ENCODE data around the gene TSC22D2. TPM values are rescaled to one million over a fixed set of nuclear protein-coding genes. Genes with fewer than 3 reads are reported as not detected.
A peak's percentile ranks its signal among the peaks of the same experiment; 100 is the strongest.

The TSC22D2 gene
- total RNA-seq, 2 experiments from 2014 or later, result 12.0 to 20.2 TPM

DNA sequence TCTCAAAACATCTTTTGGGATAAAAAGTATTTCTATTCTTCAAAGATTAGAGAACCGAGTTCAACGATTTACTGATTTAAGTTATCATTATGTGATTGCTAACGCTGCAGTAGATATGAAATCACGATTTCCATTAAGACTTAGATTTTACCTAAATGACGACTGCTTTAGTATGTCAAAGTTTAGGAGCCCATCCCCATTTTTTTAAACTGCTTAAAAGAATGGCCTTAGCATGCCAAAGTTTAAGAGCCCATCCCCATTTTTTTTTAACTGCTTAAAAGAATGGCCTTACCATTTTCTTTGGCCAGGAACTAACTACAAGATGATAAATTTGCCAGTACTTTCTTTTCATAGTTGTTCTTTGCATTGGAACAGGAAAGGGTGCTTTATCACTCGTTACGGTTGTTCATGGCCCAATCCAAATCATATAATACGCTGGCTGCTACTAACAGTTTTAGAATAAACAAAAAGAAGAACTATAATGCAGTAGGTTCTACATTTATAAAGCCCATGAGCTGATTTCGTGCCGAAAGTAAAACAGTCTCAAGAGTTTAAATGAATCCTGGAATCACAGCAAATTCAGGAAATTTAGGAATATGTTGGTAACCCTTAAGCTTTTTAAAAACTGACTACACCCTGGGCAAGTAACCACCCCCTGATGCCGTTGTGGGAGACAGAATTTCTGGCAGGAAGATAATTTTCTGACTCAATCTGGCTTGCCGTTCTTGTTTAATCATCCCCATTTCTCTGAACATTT, 869 bp upstream of the TSC22D2 start:
- Mint-ChIP-seq H3K4me3 (peak overlapping the region; percentile 77), H3K27ac (peak overlapping the region; percentile 100), H3K36me3 (ENCODE audit: low read depth) (peaks cover 13% of the 10 kb centered on the region), H3K4me1 (peaks cover 13% of the 10 kb centered on the region), H3K27me3 (no peaks in the 10 kb centered on the region), H3K9me3 (ENCODE audit: low read depth) (no peaks in the 10 kb centered on the region)
- intact Hi-C loops (cut with DNase I, micrococcal nuclease), result loop anchor here in 1 of 2 experiments (5.0 kb wide), 1 partner anchor 910 kb away; the partner anchor contains the start of gene GPR87
- POLR2A ChIA-PET, result no interaction called here
- CTCF ChIA-PET, result interaction anchor here (0.6 to 2.8 kb wide), 7 partner anchors 8 to 679 kb away, joined by 3 to 17 read pairs (median 3); no protein-coding TSS in a partner anchor
- ATAC-seq (no peak), DNase-seq (peak; percentile 24)

DNA sequence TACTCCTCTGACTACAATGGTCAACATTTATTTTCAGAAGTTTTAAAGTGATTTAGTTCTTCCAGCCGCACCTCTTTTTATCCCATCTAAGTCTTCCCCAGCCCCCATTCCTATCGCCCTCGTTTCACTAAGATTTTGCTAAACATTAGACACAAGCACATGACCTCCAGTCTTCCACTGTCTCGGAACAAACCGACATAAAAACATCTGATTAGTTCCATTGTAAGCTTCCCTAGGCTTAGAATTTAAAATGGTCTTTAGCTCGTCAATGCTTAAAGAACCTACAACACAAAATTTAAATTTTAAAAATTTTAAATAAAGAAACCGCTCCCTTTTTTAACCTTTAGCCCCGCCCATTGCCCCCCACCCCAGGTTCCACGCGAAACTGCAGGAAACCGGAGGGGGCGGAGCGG, 284 bp upstream of the TSC22D2 start:
- CTCF ChIA-PET, result interaction anchor here (0.8 to 2.8 kb wide), 6 partner anchors 11 to 679 kb away, joined by 3 to 17 read pairs (median 6); no protein-coding TSS in a partner anchor

DNA sequence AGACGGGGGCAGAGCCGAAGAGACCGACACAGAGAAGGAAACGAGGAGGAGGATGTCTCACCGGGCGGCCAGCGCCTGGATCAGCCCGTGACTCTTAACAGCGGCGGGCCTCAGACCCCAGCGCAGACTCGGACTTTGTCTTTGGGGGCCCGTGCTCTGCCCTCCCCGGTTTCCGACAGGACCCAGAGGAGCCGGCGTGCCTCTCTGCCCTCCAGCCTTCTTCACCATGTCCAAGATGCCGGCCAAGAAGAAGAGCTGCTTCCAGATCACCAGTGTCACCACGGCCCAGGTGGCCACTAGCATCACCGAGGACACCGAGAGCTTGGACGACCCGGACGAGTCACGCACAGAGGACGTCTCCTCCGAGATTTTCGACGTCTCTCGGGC, 1.0 kb downstream of the TSC22D2 start:
- ChIA-PET POLR2A (interaction anchor here (0.5 to 1.6 kb wide), 11 partner anchors 24 to 675 kb away, joined by 3 to 9 read pairs (median 4); partner anchors contain the start of genes EIF2A, SELENOT and SERP1), CTCF (interaction anchor here (0.6 to 2.6 kb wide), 11 partner anchors 16 to 1794 kb away, joined by 3 to 10 read pairs (median 3); no protein-coding TSS in a partner anchor)
- no peak for DNase-seq
- Mint-ChIP-seq H3K4me3 (peak overlapping the region; percentile 77), H3K36me3 (ENCODE audit: low read depth) (peaks cover 23% of the 10 kb centered on the region), H3K4me1 (peaks cover 27% of the 10 kb centered on the region), H3K27ac (peak overlapping the region; percentile 95), H3K9me3 (ENCODE audit: low read depth) (no peaks in the 10 kb centered on the region), H3K27me3 (no peaks in the 10 kb centered on the region)
- ATAC-seq, result peak; percentile 57
- intact Hi-C loops (cut with DNase I, micrococcal nuclease), result loop anchor here (1.0 to 5.0 kb wide), 4 partner anchors 137 to 908 kb away; partner anchors contain the start of genes EIF2A (in 1 of the 2), GPR87 (in 1 of the 2), SERP1 (in 1 of the 2) and SIAH2 (in 1 of the 2)

More for the DNA sequence above, 284 bp upstream of the TSC22D2 start:
- peak overlapping the region; percentile 77 for H3K4me3 Mint-ChIP-seq
- H3K36me3 Mint-ChIP-seq (ENCODE audit: low read depth), result peaks cover 18% of the 10 kb centered on the region
- POLR2A ChIA-PET, result interaction anchor here (1.4 kb wide), 1 partner anchor 139 kb away, joined by 4 read pairs; the partner anchor contains the start of genes EIF2A and SERP1
- H3K4me1 Mint-ChIP-seq, result peaks cover 18% of the 10 kb centered on the region
- H3K27me3 Mint-ChIP-seq, result no peaks in the 10 kb centered on the region
- H3K9me3 Mint-ChIP-seq (ENCODE audit: low read depth), result no peaks in the 10 kb centered on the region
- intact Hi-C loops (cut with DNase I, micrococcal nuclease), result loop anchor here (1.0 to 5.0 kb wide), 10 partner anchors 23 to 909 kb away; partner anchors contain the start of genes SIAH2 (in 2 of the 2), EIF2A (in 1 of the 2), ERICH6 (in 1 of the 2) and GPR87 (in 1 of the 2)
- ATAC-seq (no peak), DNase-seq (no peak)
- peak overlapping the region; percentile 100 for H3K27ac Mint-ChIP-seq

DNA sequence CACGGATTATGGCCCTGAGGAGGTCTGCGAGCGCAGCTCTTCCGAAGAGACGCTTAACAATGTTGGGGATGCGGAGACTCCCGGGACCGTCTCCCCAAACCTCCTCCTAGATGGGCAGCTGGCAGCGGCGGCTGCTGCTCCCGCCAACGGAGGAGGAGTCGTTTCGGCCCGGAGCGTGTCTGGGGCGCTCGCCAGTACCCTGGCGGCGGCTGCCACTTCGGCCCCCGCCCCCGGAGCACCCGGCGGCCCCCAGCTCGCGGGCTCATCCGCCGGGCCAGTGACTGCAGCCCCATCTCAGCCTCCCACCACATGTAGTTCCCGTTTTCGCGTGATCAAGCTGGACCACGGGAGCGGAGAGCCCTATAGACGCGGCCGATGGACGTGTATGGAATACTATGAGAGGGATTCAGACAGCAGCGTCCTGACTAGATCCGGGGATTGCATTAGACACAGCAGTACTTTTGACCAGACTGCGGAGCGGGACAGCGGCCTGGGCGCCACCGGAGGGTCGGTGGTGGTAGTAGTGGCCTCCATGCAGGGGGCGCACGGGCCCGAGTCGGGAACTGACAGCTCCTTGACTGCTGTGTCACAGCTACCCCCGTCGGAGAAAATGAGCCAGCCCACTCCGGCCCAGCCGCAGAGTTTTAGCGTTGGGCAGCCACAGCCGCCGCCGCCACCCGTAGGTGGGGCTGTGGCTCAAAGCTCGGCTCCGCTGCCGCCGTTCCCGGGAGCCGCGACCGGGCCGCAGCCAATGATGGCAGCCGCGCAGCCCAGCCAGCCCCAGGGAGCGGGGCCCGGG, 1.6 kb downstream of the TSC22D2 start:
- DNase-seq (peak; percentile 85), ATAC-seq (peak; percentile 11)
- H3K4me1 Mint-ChIP-seq, result peaks cover 33% of the 10 kb centered on the region
- H3K4me3 Mint-ChIP-seq, result peak overlapping the region; percentile 77
- intact Hi-C loops (cut with DNase I, micrococcal nuclease), result loop anchor here (1.0 to 10.0 kb wide), 8 partner anchors 86 to 908 kb away; partner anchors contain the start of genes EIF2A (in 1 of the 2), GPR87 (in 1 of the 2), SELENOT (in 1 of the 2) and SERP1 (in 1 of the 2)
- peaks cover 24% of the 10 kb centered on the region for H3K36me3 Mint-ChIP-seq (ENCODE audit: low read depth)
- no peaks in the 10 kb centered on the region for H3K9me3 Mint-ChIP-seq (ENCODE audit: low read depth)
- POLR2A ChIA-PET, result interaction anchor here (0.5 to 1.6 kb wide), 10 partner anchors 24 to 590 kb away, joined by 3 to 9 read pairs (median 4); partner anchors contain the start of genes EIF2A, SELENOT and SERP1
- H3K27ac Mint-ChIP-seq, result peak overlapping the region; percentile 95
- H3K27me3 Mint-ChIP-seq, result no peaks in the 10 kb centered on the region
- CTCF ChIA-PET, result interaction anchor here (0.6 to 2.6 kb wide), 14 partner anchors 15 to 1793 kb away, joined by 3 to 10 read pairs (median 3); no protein-coding TSS in a partner anchor

DNA sequence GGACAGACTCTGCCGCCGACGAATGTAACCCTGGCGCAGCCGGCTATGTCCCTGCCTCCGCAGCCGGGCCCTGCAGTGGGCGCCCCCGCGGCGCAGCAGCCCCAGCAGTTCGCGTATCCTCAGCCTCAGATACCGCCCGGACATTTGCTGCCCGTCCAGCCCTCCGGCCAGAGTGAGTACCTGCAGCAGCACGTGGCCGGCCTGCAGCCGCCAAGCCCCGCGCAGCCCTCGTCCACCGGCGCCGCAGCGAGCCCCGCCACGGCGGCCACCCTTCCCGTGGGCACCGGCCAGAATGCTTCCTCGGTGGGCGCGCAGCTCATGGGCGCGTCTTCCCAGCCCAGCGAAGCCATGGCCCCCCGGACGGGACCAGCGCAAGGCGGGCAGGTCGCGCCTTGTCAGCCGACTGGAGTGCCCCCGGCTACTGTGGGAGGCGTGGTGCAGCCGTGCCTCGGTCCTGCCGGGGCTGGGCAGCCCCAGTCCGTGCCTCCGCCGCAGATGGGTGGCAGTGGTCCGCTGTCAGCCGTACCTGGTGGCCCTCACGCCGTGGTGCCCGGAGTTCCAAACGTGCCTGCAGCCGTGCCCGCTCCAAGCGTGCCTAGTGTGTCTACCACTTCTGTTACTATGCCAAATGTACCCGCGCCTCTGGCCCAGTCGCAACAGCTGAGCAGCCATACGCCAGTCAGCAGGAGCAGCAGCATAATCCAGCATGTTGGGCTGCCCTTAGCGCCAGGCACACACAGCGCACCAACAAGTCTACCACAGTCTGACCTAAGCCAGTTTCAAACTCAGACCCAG, 2.4 kb downstream of the TSC22D2 start:
- DNase-seq (peak; percentile 67), ATAC-seq (no peak)
- Mint-ChIP-seq H3K4me3 (peak overlapping the region; percentile 77), H3K9me3 (ENCODE audit: low read depth) (no peaks in the 10 kb centered on the region), H3K27ac (peak overlapping the region; percentile 74), H3K4me1 (peaks cover 41% of the 10 kb centered on the region), H3K36me3 (ENCODE audit: low read depth) (peaks cover 28% of the 10 kb centered on the region), H3K27me3 (no peaks in the 10 kb centered on the region)
- CTCF ChIA-PET, result interaction anchor here (0.7 to 2.7 kb wide), 11 partner anchors 14 to 177 kb away, joined by 3 to 14 read pairs (median 3); no protein-coding TSS in a partner anchor
- POLR2A ChIA-PET, result interaction anchor here (0.8 kb wide), 1 partner anchor 136 kb away, joined by 3 read pairs; the partner anchor contains the start of genes EIF2A and SERP1
- intact Hi-C loops (cut with DNase I, micrococcal nuclease), result loop anchor here (1.0 to 10.0 kb wide), 4 partner anchors 85 to 454 kb away; partner anchors contain the start of gene SELENOT (in 1 of the 2)

DNA sequence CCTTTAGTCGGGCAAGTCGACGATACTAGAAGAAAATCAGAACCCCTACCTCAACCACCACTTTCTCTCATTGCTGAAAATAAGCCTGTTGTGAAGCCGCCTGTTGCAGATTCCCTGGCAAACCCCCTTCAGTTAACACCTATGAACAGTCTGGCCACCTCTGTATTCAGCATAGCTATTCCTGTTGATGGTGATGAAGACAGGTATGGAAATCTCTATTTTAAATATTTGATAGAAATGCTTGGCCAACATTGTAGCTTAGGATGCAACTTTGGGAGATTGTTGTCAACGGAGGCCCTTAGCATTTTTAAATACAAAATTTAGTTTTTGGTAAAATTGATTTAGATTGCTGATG, 3.0 kb downstream of the TSC22D2 start:
- intact Hi-C loops (cut with DNase I, micrococcal nuclease), result loop anchor here in 1 of 2 experiments (5.0 to 10.0 kb wide), 3 partner anchors 124 to 454 kb away; partner anchors contain the start of gene SELENOT
- Mint-ChIP-seq H3K4me3 (peak overlapping the region; percentile 77), H3K27ac (peak overlapping the region; percentile 74), H3K9me3 (ENCODE audit: low read depth) (no peaks in the 10 kb centered on the region), H3K4me1 (peaks cover 46% of the 10 kb centered on the region), H3K27me3 (no peaks in the 10 kb centered on the region), H3K36me3 (ENCODE audit: low read depth) (peaks cover 34% of the 10 kb centered on the region)
- DNase-seq (no peak), ATAC-seq (no peak)
- ChIA-PET POLR2A (interaction anchor here (0.7 kb wide), 1 partner anchor 1324 kb away, joined by 4 read pairs; no protein-coding TSS in a partner anchor), CTCF (interaction anchor here (0.8 to 2.7 kb wide), 5 partner anchors 15 to 122 kb away, joined by 3 to 14 read pairs (median 7); no protein-coding TSS in a partner anchor)

DNA sequence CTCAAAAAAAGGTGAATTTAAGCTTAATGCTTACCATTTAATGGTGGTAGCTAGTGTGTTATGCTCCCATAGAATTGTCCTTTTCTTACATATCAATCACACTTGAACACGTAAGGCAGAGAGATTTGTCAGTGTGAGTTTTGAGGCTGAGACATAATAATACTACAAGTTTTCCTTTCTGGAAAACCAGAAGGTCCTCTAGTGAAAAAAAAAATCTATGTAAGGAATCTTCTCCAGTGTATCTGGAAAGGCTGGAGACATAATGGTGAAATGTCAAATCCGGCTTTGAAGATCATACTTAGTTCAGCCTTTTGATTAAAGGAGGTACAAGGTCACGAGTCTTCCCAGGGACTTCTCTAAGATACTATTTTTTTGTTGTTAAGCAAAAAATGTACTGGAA, 3.4 kb downstream of the TSC22D2 start:
- H3K4me1 Mint-ChIP-seq, result peaks cover 47% of the 10 kb centered on the region
- POLR2A ChIA-PET, result interaction anchor here (0.7 kb wide), 1 partner anchor 1325 kb away, joined by 4 read pairs; no protein-coding TSS in a partner anchor

DNA sequence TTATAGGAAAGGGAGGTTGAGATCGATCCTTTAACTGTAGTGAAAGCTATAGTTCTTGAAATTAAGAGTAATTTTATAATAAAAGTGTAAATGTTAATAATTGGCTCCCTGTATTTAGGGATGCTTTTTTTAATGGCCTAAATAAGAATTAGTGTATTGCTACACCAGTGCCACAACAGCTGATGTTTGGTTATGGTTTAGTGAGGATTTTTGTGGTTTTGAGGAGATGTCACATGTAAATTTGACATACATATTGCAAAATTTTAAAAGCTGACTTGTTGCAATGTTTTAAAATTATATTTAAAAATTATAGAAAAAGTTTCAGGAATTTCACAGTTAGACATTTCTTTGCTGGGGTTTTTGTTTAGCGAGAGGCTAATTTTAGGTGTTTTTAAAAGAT, 3.9 kb downstream of the TSC22D2 start:
- ChIA-PET POLR2A (interaction anchor here (1.0 kb wide), 1 partner anchor 17 kb away, joined by 3 read pairs; no protein-coding TSS in a partner anchor), CTCF (interaction anchor here (0.9 to 2.7 kb wide), 6 partner anchors 13 to 83 kb away, joined by 3 to 14 read pairs (median 4); no protein-coding TSS in a partner anchor)
- H3K9me3 Mint-ChIP-seq (ENCODE audit: low read depth), result no peaks in the 10 kb centered on the region
- peaks cover 34% of the 10 kb centered on the region for H3K36me3 Mint-ChIP-seq (ENCODE audit: low read depth)
- peaks cover 43% of the 10 kb centered on the region for H3K4me1 Mint-ChIP-seq
- no peak for DNase-seq
- H3K4me3 Mint-ChIP-seq, result peak overlapping the region; percentile 77
- H3K27me3 Mint-ChIP-seq, result no peaks in the 10 kb centered on the region
- no peak for ATAC-seq
- peak overlapping the region; percentile 74 for H3K27ac Mint-ChIP-seq
- intact Hi-C loops (cut with DNase I, micrococcal nuclease), result loop anchor here in 1 of 2 experiments (2.0 to 10.0 kb wide), 4 partner anchors 83 to 453 kb away; partner anchors contain the start of gene SELENOT

More for the DNA sequence above, 3.4 kb downstream of the TSC22D2 start:
- Mint-ChIP-seq H3K27me3 (no peaks in the 10 kb centered on the region), H3K36me3 (ENCODE audit: low read depth) (peaks cover 34% of the 10 kb centered on the region), H3K27ac (peak overlapping the region; percentile 74), H3K9me3 (ENCODE audit: low read depth) (no peaks in the 10 kb centered on the region), H3K4me3 (peak overlapping the region; percentile 77)
- intact Hi-C loops (cut with DNase I, micrococcal nuclease), result loop anchor here in 1 of 2 experiments (5.0 to 10.0 kb wide), 3 partner anchors 124 to 453 kb away; partner anchors contain the start of gene SELENOT
- CTCF ChIA-PET, result interaction anchor here (0.8 to 2.7 kb wide), 8 partner anchors 14 to 121 kb away, joined by 3 to 14 read pairs (median 3); no protein-coding TSS in a partner anchor
- ATAC-seq, result no peak
- DNase-seq, result no peak

DNA sequence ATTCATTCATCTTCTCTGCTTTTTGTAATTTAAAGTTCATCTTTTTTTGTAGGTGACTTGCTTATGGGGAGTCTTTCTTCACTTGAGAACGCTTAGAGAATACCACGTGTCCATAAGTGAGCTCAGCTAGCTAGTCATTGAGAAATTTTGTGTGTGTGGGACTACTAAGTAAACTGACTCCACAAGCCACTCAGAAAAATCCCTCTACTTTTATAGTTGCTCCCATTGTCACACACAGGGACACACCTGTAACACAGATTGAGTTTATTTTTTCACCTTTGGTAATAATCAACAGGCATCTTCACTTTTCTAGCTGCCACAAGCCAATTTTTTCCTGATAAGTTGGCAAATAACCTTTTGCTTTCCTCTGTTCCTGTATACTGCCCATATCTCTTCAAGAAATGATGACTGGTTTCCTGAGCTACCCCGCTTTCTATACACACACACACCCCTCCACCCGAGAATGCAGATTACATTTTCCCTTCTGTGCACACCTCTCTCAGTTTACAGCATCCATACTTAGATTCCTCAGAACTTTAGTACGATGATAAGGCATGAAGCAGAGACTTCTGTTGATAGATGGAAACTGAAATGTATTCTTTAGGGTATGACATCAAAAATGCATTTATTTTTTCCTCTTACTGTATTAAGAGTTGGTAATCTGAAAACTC, 4.6 kb downstream of the TSC22D2 start:
- POLR2A ChIA-PET, result interaction anchor here (0.7 to 1.0 kb wide), 2 partner anchors 16 to 419 kb away, joined by 3 to 5 read pairs; no protein-coding TSS in a partner anchor
- peak overlapping the region; percentile 77 for H3K4me3 Mint-ChIP-seq
- CTCF ChIA-PET, result interaction anchor here (0.7 to 2.7 kb wide), 7 partner anchors 12 to 119 kb away, joined by 3 to 14 read pairs (median 3); no protein-coding TSS in a partner anchor
- no peaks in the 10 kb centered on the region for H3K9me3 Mint-ChIP-seq (ENCODE audit: low read depth)
- intact Hi-C loops (cut with DNase I, micrococcal nuclease), result loop anchor here in 1 of 2 experiments (2.0 to 10.0 kb wide), 4 partner anchors 82 to 452 kb away; partner anchors contain the start of gene SELENOT
- ATAC-seq, result peak; percentile 14
- H3K27me3 Mint-ChIP-seq, result no peaks in the 10 kb centered on the region
- H3K36me3 Mint-ChIP-seq (ENCODE audit: low read depth), result peaks cover 34% of the 10 kb centered on the region
- DNase-seq, result peak; percentile 31
- H3K27ac Mint-ChIP-seq, result peak overlapping the region; percentile 70
- H3K4me1 Mint-ChIP-seq, result peaks cover 42% of the 10 kb centered on the region
